Activated T-helper 9 cell treated with anti-CD3 and anti-CD28 coated beads, Interleukin-2, amount 50 U/mL, for 16 hours (primary cell): Measurements from ENCODE around the gene CYP11A1.

Source experiments
- DNase-seq: peaks from one replicate; pipeline ENCODE4 v3.0.0-alpha.2; 2020; ENCODE audit warnings: low read depth

The CYP11A1 gene

GRCh38 chr15:74322558-74323180 lies 44.8 kb downstream of the CYP11A1 start:
- DNase-seq, result peak; percentile 26

- DNase-seq, result no peak
Measured at GRCh38 chr15:74320352-74321247, 46.8 kb downstream of the CYP11A1 start.

GRCh38 chr15:74319596-74320351 lies 47.7 kb downstream of the CYP11A1 start:
- no peak for DNase-seq

GRCh38 chr15:74319138-74319460 lies 48.3 kb downstream of the CYP11A1 start:
- no peak for DNase-seq

- DNase-seq, result no peak
Measured at GRCh38 chr15:74318376-74319137, 48.9 kb downstream of the CYP11A1 start.

GRCh38 chr15:74317820-74318375 lies 49.5 kb downstream of the CYP11A1 start:
- no peak for DNase-seq

- DNase-seq, result no peak
Measured at GRCh38 chr15:74316141-74316540, 51.3 kb downstream of the CYP11A1 start.

GRCh38 chr15:74315626-74316025 lies 51.8 kb downstream of the CYP11A1 start:
- no peak for DNase-seq

GRCh38 chr15:74314795-74315438 lies 52.5 kb downstream of the CYP11A1 start:
- no peak for DNase-seq

- no peak for DNase-seq
Measured at GRCh38 chr15:74313889-74314288, 53.6 kb downstream of the CYP11A1 start.

GRCh38 chr15:74312445-74313007 lies 54.9 kb downstream of the CYP11A1 start:
- no peak for DNase-seq

- DNase-seq, result no peak
Measured at GRCh38 chr15:74311734-74312444, 55.6 kb downstream of the CYP11A1 start.

GRCh38 chr15:74307827-74308811 lies 59.3 kb downstream of the CYP11A1 start:
- DNase-seq, result no peak

- no peak for DNase-seq
Measured at GRCh38 chr15:74306781-74307217, 60.6 kb downstream of the CYP11A1 start.

GRCh38 chr15:74305687-74306086 lies 61.8 kb downstream of the CYP11A1 start:
- DNase-seq, result no peak

GRCh38 chr15:74304431-74304830 lies 63.0 kb downstream of the CYP11A1 start:
- no peak for DNase-seq

- DNase-seq, result no peak
Measured at GRCh38 chr15:74303741-74304309, 63.6 kb downstream of the CYP11A1 start.

GRCh38 chr15:74302821-74303359 lies 64.6 kb downstream of the CYP11A1 start:
- DNase-seq, result no peak
